Mammary epithelial cell (primary cell): ENCODE data around the gene CD48.

ENCODE experiments used
- EZH2 ChIP-seq: IDR thresholded peaks from 2 replicates; pipeline ENCODE4 v1.6.1; 2012; ENCODE audit warnings: low read length, inconsistent platforms, borderline replicate concordance
- TF ChIP-seq, protein P1 (sequence below), 2 donors: IDR thresholded peaks in 1 of 2; conservative IDR thresholded peaks in 1 of 2; 2 replicates each; pipeline ENCODE4 v1.5.1; 2011 to 2012; ENCODE audit warnings: inconsistent platforms in 2 of 2, low read length in 2 of 2, mild to moderate bottlenecking in 2 of 2, control low read depth in 1 of 2, low read depth in 1 of 2; ENCODE audit not compliant: insufficient read depth in 1 of 2; ENCODE audit errors: extremely low read depth in 1 of 2

- TF ChIP-seq, protein P1, sequence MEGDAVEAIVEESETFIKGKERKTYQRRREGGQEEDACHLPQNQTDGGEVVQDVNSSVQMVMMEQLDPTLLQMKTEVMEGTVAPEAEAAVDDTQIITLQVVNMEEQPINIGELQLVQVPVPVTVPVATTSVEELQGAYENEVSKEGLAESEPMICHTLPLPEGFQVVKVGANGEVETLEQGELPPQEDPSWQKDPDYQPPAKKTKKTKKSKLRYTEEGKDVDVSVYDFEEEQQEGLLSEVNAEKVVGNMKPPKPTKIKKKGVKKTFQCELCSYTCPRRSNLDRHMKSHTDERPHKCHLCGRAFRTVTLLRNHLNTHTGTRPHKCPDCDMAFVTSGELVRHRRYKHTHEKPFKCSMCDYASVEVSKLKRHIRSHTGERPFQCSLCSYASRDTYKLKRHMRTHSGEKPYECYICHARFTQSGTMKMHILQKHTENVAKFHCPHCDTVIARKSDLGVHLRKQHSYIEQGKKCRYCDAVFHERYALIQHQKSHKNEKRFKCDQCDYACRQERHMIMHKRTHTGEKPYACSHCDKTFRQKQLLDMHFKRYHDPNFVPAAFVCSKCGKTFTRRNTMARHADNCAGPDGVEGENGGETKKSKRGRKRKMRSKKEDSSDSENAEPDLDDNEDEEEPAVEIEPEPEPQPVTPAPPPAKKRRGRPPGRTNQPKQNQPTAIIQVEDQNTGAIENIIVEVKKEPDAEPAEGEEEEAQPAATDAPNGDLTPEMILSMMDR (conservative IDR thresholded peaks at IDR 0.05 in 1 of 2, IDR thresholded peaks at IDR 0.05 in 1 of 2; ENCODE audit: extremely low read depth in 1 of 2, insufficient read depth in 1 of 2, low read depth in 1 of 2, low read length in 2 of 2) = no peak
- TF ChIP-seq EZH2 = no peak
Observed at GRCh38 chr1:160658162-160658813, 53.3 kb downstream of the CD48 start.
